HEK293 (cell line): ENCODE measurements around the gene GSN.

Experiments
- CTCF ChIA-PET: fragments of 350-600 bp; formaldehyde crosslinking; extraction: SDS; loops from one replicate; lab custom pipeline; 2021; ENCODE audit warnings: antibody characterized with exemption; lab: Yijun Ruan, JAX
- POLR2A ChIA-PET: fragments of 300-600 bp; formaldehyde crosslinking; extraction: SDS; loops from one replicate; lab custom pipeline; 2020; ENCODE audit warnings: antibody characterized with exemption, inconsistent platforms; lab: Yijun Ruan, JAX
- H3K27ac ChIP-seq: fragments of 200-500 bp; sonication (Bioruptor generic); 2 replicates; pipeline ENCODE4 v1.5.1; 2014; ENCODE audit warnings: low read depth, low read length, control low read depth, inconsistent platforms; ENCODE audit errors: extremely low read depth
- H3K36me3 ChIP-seq, 2 experiments: fragments of 200-500 bp in 1 of 2; sonication (Bioruptor generic) in 1 of 2; 1 replicate in 1 of 2; 2 replicates in 1 of 2; pipeline ENCODE4 v1.5.1; 2014 to 2017; ENCODE audit warnings: inconsistent platforms in 2 of 2, low read length in 2 of 2; ENCODE audit not compliant: control insufficient read depth in 2 of 2, insufficient read depth in 1 of 2
- H3K4me1 ChIP-seq: fragments of 200-500 bp; sonication (Bioruptor generic); 2 replicates; pipeline ENCODE4 v1.5.1; 2014; ENCODE audit warnings: mild to moderate bottlenecking, low read length, inconsistent platforms; ENCODE audit not compliant: control insufficient read depth, insufficient read depth
- H3K4me3 ChIP-seq: 2 replicates; pipeline ENCODE4 v1.5.1; 2011; ENCODE audit warnings: low read depth, mild to moderate bottlenecking, control low read depth, low read length, moderate library complexity
- H3K9me3 ChIP-seq: fragments of 200-500 bp; sonication (Bioruptor generic); 2 replicates; pipeline ENCODE4 v1.5.1; 2014; ENCODE audit warnings: low read depth, low read length, inconsistent platforms; ENCODE audit not compliant: control insufficient read depth, insufficient read depth
- HOXC10 ChIP-seq: sonication (generic); formaldehyde crosslinking; IDR thresholded peaks from 2 replicates; pipeline ENCODE4 v1.8.1; 2023; ENCODE audit warnings: mild to moderate bottlenecking, missing genetic modification reagents
- IKZF3 ChIP-seq: fragments of 450-650 bp; IDR thresholded peaks from 2 replicates; pipeline ENCODE4 v1.5.0; 2018; ENCODE audit warnings: missing biosample characterization, mild to moderate bottlenecking, missing genetic modification characterization, moderate library complexity
- OSR2 ChIP-seq: fragments of 450-650 bp; formaldehyde crosslinking; IDR thresholded peaks from 2 replicates; pipeline ENCODE4 v1.5.1; 2016; ENCODE audit warnings: missing biosample characterization, missing genetic modification characterization
- OVOL3 ChIP-seq: fragments of 450-650 bp; formaldehyde crosslinking; IDR thresholded peaks from 2 replicates; pipeline ENCODE4 v1.5.1; 2016; ENCODE audit warnings: missing biosample characterization, missing genetic modification characterization
- SCRT1 ChIP-seq: fragments of 450-650 bp; formaldehyde crosslinking; IDR thresholded peaks from 2 replicates; pipeline ENCODE4 v1.5.1; 2016; ENCODE audit warnings: missing biosample characterization, missing genetic modification characterization, borderline replicate concordance
- SP3 ChIP-seq: fragments of 450-650 bp; formaldehyde crosslinking; IDR thresholded peaks from 2 replicates; pipeline ENCODE4 v1.5.1; 2016; ENCODE audit warnings: missing biosample characterization, missing genetic modification characterization
- ZEB2 ChIP-seq: fragments of 450-650 bp; formaldehyde crosslinking; IDR thresholded peaks from 2 replicates; pipeline ENCODE4 v1.5.1; 2016; ENCODE audit warnings: missing biosample characterization, missing genetic modification characterization
- ZFP37 ChIP-seq: fragments of 450-650 bp; formaldehyde crosslinking; IDR thresholded peaks from 2 replicates; pipeline ENCODE4 v1.5.1; 2016; ENCODE audit warnings: missing biosample characterization, missing genetic modification characterization
- ZNF138 ChIP-seq: fragments of 450-650 bp; formaldehyde crosslinking; IDR thresholded peaks from 2 replicates; pipeline ENCODE4 v1.5.1; 2016; ENCODE audit warnings: missing biosample characterization, missing genetic modification characterization, borderline replicate concordance
- ZNF157 ChIP-seq: fragments of 450-650 bp; formaldehyde crosslinking; IDR thresholded peaks from 2 replicates; pipeline ENCODE4 v1.5.1; 2016; ENCODE audit warnings: missing biosample characterization, missing genetic modification characterization
- ZNF16 ChIP-seq: fragments of 450-650 bp; formaldehyde crosslinking; IDR thresholded peaks from 2 replicates; pipeline ENCODE4 v1.5.1; 2016; ENCODE audit warnings: low read depth, missing biosample characterization, missing genetic modification characterization
- ZNF19 ChIP-seq: fragments of 450-650 bp; formaldehyde crosslinking; IDR thresholded peaks from 2 replicates; pipeline ENCODE4; 2016; ENCODE audit warnings: missing biosample characterization, missing genetic modification characterization, low read depth
- ZNF274 ChIP-seq, 2 experiments: fragments of 200-500 bp in 1 of 2; fragments of 450-650 bp in 1 of 2; sonication (Bioruptor generic) in 1 of 2; formaldehyde crosslinking in 1 of 2; IDR thresholded peaks; 2 replicates each; pipeline versions ENCODE4 v1.5.1 to v1.6.1; 2014 to 2016; ENCODE audit warnings: borderline replicate concordance in 1 of 2, inconsistent platforms in 1 of 2, low read length in 1 of 2, missing biosample characterization in 1 of 2, missing genetic modification characterization in 1 of 2
- ZNF37A ChIP-seq: fragments of 450-650 bp; IDR thresholded peaks from 2 replicates; pipeline ENCODE4 v1.5.1; 2018; ENCODE audit warnings: missing biosample characterization, missing genetic modification characterization
- ZNF391 ChIP-seq: fragments of 450-650 bp; formaldehyde crosslinking; IDR thresholded peaks from 2 replicates; pipeline ENCODE4 v1.5.1; 2016; ENCODE audit warnings: low read depth, missing biosample characterization, missing genetic modification characterization, borderline replicate concordance
- ZNF629 ChIP-seq: fragments of 450-650 bp; formaldehyde crosslinking; IDR thresholded peaks from 2 replicates; pipeline ENCODE4 v1.5.1; 2017; ENCODE audit warnings: missing biosample characterization, missing genetic modification characterization
- ZNF777 ChIP-seq: fragments of 450-650 bp; formaldehyde crosslinking; IDR thresholded peaks from 2 replicates; pipeline ENCODE4 v1.5.1; 2017; ENCODE audit warnings: missing biosample characterization, missing genetic modification characterization, borderline replicate concordance
- TF ChIP-seq, protein P1 (sequence below): fragments of 450-650 bp; formaldehyde crosslinking; IDR thresholded peaks from 2 replicates; pipeline ENCODE4 v1.5.1; 2017; ENCODE audit warnings: missing biosample characterization, missing genetic modification characterization
- TF ChIP-seq, protein P2 (sequence below): fragments of 450-650 bp; formaldehyde crosslinking; IDR thresholded peaks from 2 replicates; pipeline ENCODE4 v1.5.1; 2016; ENCODE audit warnings: missing biosample characterization, missing genetic modification characterization
- TF ChIP-seq, protein P3 (sequence below): fragments of 450-650 bp; formaldehyde crosslinking; IDR thresholded peaks from 2 replicates; pipeline ENCODE4 v1.5.1; 2017; ENCODE audit warnings: missing biosample characterization, missing genetic modification characterization
- TF ChIP-seq, protein P4 (sequence below): fragments of 450-650 bp; formaldehyde crosslinking; conservative IDR thresholded peaks from 2 replicates; pipeline ENCODE4 v1.5.1; 2016; ENCODE audit warnings: low read depth, missing biosample characterization, missing genetic modification characterization
- TF ChIP-seq, protein P5 (sequence below): fragments of 450-650 bp; formaldehyde crosslinking; IDR thresholded peaks from 2 replicates; pipeline ENCODE4 v1.5.1; 2016; ENCODE audit warnings: missing biosample characterization, missing genetic modification characterization
- TF ChIP-seq, protein P6 (sequence below): fragments of 450-650 bp; formaldehyde crosslinking; IDR thresholded peaks from 2 replicates; pipeline ENCODE4 v1.5.1; 2016; ENCODE audit warnings: missing biosample characterization, missing genetic modification characterization, borderline replicate concordance

The GSN gene

DNA sequence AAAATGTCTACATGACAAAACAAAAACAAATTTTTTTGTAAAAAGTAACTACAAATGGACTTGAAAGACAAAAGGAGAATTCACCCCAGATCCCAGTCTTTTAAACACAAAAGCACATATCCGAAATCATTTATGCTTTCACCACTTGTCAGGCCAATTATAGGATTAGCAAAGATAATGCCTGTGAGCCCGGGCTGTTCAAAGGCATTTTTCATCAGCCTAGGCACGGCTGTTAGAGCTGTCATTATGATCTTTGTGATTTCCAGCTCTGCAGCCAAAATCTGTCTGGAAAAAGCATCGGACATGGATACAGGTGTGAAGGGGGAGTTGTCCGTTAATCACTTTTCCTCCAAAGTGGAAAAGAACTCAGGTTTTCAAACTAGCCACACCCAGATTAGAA lies 42.7 kb upstream of the GSN start (continued):
- TF ChIP-seq, protein P1, sequence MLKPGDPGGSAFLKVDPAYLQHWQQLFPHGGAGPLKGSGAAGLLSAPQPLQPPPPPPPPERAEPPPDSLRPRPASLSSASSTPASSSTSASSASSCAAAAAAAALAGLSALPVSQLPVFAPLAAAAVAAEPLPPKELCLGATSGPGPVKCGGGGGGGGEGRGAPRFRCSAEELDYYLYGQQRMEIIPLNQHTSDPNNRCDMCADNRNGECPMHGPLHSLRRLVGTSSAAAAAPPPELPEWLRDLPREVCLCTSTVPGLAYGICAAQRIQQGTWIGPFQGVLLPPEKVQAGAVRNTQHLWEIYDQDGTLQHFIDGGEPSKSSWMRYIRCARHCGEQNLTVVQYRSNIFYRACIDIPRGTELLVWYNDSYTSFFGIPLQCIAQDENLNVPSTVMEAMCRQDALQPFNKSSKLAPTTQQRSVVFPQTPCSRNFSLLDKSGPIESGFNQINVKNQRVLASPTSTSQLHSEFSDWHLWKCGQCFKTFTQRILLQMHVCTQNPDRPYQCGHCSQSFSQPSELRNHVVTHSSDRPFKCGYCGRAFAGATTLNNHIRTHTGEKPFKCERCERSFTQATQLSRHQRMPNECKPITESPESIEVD (tag by site-specific recombination) = peak; percentile 80
- peak; percentile 75 for TF ChIP-seq OSR2 (tag by site-specific recombination)
- TF ChIP-seq, protein P2, sequence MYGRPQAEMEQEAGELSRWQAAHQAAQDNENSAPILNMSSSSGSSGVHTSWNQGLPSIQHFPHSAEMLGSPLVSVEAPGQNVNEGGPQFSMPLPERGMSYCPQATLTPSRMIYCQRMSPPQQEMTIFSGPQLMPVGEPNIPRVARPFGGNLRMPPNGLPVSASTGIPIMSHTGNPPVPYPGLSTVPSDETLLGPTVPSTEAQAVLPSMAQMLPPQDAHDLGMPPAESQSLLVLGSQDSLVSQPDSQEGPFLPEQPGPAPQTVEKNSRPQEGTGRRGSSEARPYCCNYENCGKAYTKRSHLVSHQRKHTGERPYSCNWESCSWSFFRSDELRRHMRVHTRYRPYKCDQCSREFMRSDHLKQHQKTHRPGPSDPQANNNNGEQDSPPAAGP (tag by site-specific recombination) = peak; percentile 36; the same call in 1 of the 2 replicates
- TF ChIP-seq SP3 = no peak
- no peak for TF ChIP-seq IKZF3 (tag by site-specific recombination)
- TF ChIP-seq ZNF629 (tag by site-specific recombination) = 0 out of 2 replicates have a peak, but pooled peaks have one; percentile 19
- 0 out of 2 replicates have a peak, but pooled peaks have one; percentile 49 for TF ChIP-seq ZEB2 (tag by site-specific recombination)

DNA sequence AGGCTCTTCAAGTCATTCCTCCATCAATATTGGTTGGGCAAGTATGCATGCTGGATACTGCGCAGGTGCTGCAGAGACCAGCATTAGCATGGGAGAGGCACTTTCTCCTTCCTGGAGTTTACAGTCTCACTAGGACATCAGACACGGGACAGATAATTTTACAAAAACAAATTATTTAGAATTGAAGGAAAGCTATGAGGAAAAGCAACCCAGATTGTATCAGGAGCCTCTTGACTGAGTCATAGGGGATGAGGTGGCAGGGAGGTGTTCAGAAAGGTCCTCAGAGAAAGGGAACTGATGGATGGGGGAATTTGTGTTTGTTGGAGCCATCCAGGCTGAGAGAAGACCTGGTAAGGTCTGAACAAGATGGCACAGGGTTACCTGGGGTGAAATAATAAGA lies 41.8 kb upstream of the GSN start:
- H3K27ac ChIP-seq = no peak overlapping the region
- H3K36me3 ChIP-seq = no peaks in the 10 kb centered on the region
- ChIA-PET CTCF (interaction anchor here (1.0 to 3.9 kb wide), 5 partner anchors 10 to 94 kb away, joined by 3 to 19 read pairs (median 5); no protein-coding TSS in a partner anchor), POLR2A (no interaction called here)
- H3K4me1 ChIP-seq = peaks cover 3% of the 10 kb centered on the region; the same call in 1 of the 2 replicates
- H3K9me3 ChIP-seq = no peaks in the 10 kb centered on the region
- H3K4me3 ChIP-seq = no peak overlapping the region
- TF ChIP-seq ZNF274 (IDR thresholded peaks at IDR 0.05; ENCODE audit: low read length) (no peak), ZNF274 (tag by site-specific recombination; IDR thresholded peaks at IDR 0.05; ENCODE audit: borderline replicate concordance) (no peak), ZNF777 (no peak), ZNF37A (tag by site-specific recombination) (no peak), ZNF19 (tag by site-specific recombination) (no peak), ZNF138 (no peak), ZNF16 (tag by site-specific recombination) (no peak), ZNF391 (tag by site-specific recombination) (no peak), SCRT1 (tag by site-specific recombination) (no peak), ZFP37 (no peak), HOXC10 (CRISPR knock-in tag) (no peak), ZNF157 (tag by site-specific recombination) (no peak), OVOL3 (no peak)
- TF ChIP-seq, protein P3, sequence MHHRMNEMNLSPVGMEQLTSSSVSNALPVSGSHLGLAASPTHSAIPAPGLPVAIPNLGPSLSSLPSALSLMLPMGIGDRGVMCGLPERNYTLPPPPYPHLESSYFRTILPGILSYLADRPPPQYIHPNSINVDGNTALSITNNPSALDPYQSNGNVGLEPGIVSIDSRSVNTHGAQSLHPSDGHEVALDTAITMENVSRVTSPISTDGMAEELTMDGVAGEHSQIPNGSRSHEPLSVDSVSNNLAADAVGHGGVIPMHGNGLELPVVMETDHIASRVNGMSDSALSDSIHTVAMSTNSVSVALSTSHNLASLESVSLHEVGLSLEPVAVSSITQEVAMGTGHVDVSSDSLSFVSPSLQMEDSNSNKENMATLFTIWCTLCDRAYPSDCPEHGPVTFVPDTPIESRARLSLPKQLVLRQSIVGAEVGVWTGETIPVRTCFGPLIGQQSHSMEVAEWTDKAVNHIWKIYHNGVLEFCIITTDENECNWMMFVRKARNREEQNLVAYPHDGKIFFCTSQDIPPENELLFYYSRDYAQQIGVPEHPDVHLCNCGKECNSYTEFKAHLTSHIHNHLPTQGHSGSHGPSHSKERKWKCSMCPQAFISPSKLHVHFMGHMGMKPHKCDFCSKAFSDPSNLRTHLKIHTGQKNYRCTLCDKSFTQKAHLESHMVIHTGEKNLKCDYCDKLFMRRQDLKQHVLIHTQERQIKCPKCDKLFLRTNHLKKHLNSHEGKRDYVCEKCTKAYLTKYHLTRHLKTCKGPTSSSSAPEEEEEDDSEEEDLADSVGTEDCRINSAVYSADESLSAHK (tag by site-specific recombination) = no peak
- TF ChIP-seq, protein P4, sequence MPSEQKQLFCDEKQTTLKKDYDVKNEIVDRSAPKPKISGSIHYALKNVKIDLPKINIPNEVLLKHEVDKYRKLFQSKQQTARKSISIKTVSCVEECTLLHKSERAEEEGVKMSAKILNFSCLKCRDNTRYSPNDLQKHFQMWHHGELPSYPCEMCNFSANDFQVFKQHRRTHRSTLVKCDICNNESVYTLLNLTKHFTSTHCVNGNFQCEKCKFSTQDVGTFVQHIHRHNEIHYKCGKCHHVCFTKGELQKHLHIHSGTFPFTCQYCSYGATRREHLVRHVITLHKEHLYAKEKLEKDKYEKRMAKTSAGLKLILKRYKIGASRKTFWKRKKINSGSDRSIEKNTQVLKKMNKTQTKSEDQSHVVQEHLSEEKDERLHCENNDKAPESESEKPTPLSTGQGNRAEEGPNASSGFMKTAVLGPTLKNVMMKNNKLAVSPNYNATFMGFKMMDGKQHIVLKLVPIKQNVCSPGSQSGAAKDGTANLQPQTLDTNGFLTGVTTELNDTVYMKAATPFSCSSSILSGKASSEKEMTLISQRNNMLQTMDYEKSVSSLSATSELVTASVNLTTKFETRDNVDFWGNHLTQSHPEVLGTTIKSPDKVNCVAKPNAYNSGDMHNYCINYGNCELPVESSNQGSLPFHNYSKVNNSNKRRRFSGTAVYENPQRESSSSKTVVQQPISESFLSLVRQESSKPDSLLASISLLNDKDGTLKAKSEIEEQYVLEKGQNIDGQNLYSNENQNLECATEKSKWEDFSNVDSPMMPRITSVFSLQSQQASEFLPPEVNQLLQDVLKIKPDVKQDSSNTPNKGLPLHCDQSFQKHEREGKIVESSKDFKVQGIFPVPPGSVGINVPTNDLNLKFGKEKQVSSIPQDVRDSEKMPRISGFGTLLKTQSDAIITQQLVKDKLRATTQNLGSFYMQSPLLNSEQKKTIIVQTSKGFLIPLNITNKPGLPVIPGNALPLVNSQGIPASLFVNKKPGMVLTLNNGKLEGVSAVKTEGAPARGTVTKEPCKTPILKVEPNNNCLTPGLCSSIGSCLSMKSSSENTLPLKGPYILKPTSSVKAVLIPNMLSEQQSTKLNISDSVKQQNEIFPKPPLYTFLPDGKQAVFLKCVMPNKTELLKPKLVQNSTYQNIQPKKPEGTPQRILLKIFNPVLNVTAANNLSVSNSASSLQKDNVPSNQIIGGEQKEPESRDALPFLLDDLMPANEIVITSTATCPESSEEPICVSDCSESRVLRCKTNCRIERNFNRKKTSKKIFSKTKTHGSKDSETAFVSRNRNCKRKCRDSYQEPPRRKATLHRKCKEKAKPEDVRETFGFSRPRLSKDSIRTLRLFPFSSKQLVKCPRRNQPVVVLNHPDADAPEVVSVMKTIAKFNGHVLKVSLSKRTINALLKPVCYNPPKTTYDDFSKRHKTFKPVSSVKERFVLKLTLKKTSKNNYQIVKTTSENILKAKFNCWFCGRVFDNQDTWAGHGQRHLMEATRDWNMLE = no peak
- TF ChIP-seq, protein P5, sequence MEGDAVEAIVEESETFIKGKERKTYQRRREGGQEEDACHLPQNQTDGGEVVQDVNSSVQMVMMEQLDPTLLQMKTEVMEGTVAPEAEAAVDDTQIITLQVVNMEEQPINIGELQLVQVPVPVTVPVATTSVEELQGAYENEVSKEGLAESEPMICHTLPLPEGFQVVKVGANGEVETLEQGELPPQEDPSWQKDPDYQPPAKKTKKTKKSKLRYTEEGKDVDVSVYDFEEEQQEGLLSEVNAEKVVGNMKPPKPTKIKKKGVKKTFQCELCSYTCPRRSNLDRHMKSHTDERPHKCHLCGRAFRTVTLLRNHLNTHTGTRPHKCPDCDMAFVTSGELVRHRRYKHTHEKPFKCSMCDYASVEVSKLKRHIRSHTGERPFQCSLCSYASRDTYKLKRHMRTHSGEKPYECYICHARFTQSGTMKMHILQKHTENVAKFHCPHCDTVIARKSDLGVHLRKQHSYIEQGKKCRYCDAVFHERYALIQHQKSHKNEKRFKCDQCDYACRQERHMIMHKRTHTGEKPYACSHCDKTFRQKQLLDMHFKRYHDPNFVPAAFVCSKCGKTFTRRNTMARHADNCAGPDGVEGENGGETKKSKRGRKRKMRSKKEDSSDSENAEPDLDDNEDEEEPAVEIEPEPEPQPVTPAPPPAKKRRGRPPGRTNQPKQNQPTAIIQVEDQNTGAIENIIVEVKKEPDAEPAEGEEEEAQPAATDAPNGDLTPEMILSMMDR (tag by site-specific recombination) = no peak
- TF ChIP-seq, protein P6, sequence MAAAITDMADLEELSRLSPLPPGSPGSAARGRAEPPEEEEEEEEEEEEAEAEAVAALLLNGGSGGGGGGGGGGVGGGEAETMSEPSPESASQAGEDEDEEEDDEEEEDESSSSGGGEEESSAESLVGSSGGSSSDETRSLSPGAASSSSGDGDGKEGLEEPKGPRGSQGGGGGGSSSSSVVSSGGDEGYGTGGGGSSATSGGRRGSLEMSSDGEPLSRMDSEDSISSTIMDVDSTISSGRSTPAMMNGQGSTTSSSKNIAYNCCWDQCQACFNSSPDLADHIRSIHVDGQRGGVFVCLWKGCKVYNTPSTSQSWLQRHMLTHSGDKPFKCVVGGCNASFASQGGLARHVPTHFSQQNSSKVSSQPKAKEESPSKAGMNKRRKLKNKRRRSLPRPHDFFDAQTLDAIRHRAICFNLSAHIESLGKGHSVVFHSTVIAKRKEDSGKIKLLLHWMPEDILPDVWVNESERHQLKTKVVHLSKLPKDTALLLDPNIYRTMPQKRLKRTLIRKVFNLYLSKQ (tag by site-specific recombination) = no peak
